ENCODE data around the gene RPH3AL.
A peak's percentile ranks its signal among the peaks of the same experiment; 100 is the strongest.
"Not testable (repeated sequence)": the region's sequence is repeated elsewhere in the genome, so short reads cannot be mapped to it uniquely, and the experiment has no call there.

Gene RPH3AL

DNA sequence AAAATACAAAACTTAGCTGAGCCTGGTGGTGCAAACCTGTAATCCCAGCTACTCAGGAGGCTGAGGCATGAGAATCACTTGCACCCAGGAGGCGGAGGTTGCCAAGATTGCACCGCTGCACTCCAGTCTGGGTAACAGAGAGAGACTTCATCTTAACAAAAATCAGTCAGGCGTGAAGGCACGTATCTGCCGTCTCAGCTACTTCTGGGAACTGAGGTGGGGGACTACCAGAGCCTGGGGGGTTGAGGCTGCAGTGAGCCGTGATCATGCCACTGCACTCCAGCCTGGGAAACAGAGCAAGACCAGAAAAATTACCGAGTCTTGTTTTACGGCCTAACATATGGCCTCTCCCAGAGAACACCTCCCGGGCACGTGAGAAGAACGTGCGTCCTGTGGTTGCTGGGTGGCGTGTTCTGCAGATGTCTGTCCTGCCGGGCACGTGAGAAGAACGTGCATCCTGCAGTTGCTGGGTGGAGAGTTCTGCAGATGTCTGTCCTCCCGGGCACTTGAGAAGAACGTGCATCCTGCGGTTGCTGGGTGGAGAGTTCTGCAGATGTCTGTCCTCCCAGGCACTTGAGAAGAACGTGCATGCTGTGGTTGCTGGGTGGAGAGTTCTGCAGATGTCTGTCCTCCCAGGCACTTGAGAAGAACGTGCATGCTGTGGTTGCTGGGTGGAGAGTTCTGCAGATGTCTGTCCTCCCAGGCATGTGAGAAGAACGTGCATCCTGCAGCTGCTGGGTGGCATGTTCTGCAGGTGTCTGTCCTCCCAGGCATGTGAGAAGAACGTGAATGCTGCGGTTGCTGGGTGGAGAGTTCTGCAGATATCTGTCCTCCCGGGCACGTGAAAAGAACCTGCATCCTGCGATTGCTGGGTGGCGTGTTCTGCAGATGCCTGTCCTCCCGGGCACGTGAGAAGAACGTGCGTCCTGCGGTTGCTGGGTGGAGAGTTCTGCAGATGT lies 14.3 kb upstream of the RPH3AL start:
- not testable (repeated sequence) for H3K4me3 Mint-ChIP-seq, DNase-seq, ATAC-seq
- Mint-ChIP-seq H3K9me3 (peaks cover 12% of the 10 kb centered on the region in 2 donors), H3K27me3 (peaks cover 27% of the 10 kb centered on the region), H3K4me1 (peaks cover 26% of the 10 kb centered on the region), H3K27ac (peak overlapping the region in 1 of 2 donors; percentile 27)

DNA sequence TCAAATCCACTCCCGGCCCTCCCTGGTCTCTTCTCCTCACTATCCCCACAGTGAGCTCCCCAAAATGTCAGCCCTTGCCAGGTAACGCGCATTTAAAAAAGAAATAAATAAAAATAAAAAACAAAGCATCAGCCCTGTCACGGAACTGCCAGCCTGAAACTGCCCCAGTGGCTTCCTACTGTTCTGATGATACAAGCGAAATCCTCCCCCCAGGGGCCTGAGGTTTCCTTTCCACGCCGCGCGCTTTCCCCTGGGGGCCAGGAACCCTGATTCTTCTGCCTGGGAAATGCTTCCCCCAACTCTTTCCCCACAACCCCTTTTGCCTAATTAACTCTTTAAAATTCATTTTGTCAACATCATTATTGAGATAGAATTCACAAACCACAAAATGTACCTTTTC lies 12.2 kb upstream of the RPH3AL start:
- peaks cover 12% of the 10 kb centered on the region in 2 donors for H3K9me3 Mint-ChIP-seq
- ATAC-seq (peak; percentile 63), DNase-seq (no peak)
- peak overlapping the region; percentile 19 to 31 for H3K4me3 Mint-ChIP-seq
- peaks cover 26% of the 10 kb centered on the region for H3K4me1 Mint-ChIP-seq
- H3K27ac Mint-ChIP-seq, result peak overlapping the region in 1 of 2 donors; percentile 75
- H3K27me3 Mint-ChIP-seq, result peaks cover 27% of the 10 kb centered on the region

- Mint-ChIP-seq H3K27me3 (peaks cover 27% of the 10 kb centered on the region), H3K9me3 (peaks cover 7 to 12% of the 10 kb centered on the region in 2 donors), H3K4me3 (no peak overlapping the region), H3K4me1 (peaks cover 26% of the 10 kb centered on the region), H3K27ac (peak overlapping the region in 1 of 2 donors; percentile 75)
- no peak for DNase-seq
- no peak for ATAC-seq
Measured at GRCh38 chr17:364308-364707, 11.7 kb upstream of the RPH3AL start.

- DNase-seq, result no peak
- H3K4me3 Mint-ChIP-seq, result no peak overlapping the region
- no peak overlapping the region for H3K27ac Mint-ChIP-seq
Measured at GRCh38 chr17:362721-363120, 10.1 kb upstream of the RPH3AL start.

DNA sequence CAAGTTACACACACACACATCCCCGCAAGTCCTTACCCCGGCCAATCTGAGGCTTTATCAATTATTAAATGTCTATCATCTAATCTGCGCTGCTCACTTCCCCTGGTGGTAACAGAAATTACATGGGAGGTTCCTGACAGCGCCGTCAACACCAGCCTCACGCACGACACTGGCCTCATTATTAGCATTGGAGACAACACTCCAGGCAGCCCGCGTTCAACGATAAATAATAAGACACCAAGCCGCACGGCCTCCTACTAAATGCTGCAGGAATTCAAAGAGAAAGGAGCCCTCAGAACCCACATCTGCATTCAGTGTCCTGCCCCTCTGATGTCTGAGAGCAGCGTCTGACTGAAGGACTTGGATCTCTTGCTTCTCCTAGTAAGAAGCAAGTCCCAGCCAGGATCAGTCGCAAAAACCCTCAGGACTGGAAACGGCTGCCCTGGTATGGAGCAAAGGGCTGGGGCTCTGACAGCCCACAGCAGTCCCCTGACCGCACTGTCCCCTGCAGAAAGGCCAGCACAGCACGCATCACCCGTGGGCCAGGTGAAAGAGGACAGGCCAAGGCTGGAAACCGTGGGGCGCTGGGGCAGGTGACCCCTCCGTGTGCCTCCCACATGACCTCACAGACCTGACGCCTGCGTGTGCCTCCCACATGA lies 7.6 kb upstream of the RPH3AL start:
- ATAC-seq, result no peak
- peaks cover 16% of the 10 kb centered on the region for H3K27me3 Mint-ChIP-seq
- H3K4me1 Mint-ChIP-seq, result peaks cover 16% of the 10 kb centered on the region

More at GRCh38 chr17:362721-363120, 10.1 kb upstream of the RPH3AL start:
- no peak for ATAC-seq
- H3K9me3 Mint-ChIP-seq, result peaks cover 0 to 6% of the 10 kb centered on the region in 2 donors
- peaks cover 27% of the 10 kb centered on the region for H3K27me3 Mint-ChIP-seq
- H3K4me1 Mint-ChIP-seq, result peaks cover 26% of the 10 kb centered on the region

GRCh38 chr17:358491-359151 lies 6.0 kb upstream of the RPH3AL start:
- no peak overlapping the region for H3K27ac Mint-ChIP-seq
- ATAC-seq, result no peak

More for the DNA sequence above, 7.6 kb upstream of the RPH3AL start:
- H3K27ac Mint-ChIP-seq, result no peak overlapping the region
- DNase-seq, result no peak
- no peak overlapping the region for H3K4me3 Mint-ChIP-seq
- peaks cover 0 to 8% of the 10 kb centered on the region in 2 donors for H3K9me3 Mint-ChIP-seq

DNA sequence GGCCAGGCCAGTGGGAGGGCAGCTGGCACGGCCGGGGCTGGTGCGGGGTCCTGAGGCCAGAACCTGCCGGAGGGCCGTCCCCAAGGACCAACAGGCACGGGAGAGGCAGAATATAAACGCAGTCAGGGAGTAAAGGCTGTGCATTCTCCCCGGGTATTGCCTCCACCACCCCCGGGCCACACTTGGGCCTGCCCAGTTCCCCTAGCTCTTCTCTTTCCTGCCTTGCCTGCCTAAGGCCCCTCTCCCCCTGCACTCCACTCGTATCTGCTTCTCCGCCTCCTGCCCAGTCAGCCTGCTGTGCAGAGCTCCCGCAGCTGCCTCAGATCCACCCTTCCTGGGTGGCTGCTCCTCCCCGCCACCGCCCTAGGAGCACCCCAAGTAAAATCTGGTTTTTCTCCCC lies 5.0 kb upstream of the RPH3AL start:
- no peak for ATAC-seq
- H3K27ac Mint-ChIP-seq, result no peak overlapping the region
- no peaks in the 10 kb centered on the region for H3K27me3 Mint-ChIP-seq

More at GRCh38 chr17:358491-359151, 6.0 kb upstream of the RPH3AL start:
- Mint-ChIP-seq H3K27me3 (no peaks in the 10 kb centered on the region), H3K9me3 (peaks cover 0 to 8% of the 10 kb centered on the region in 2 donors), H3K4me3 (no peak overlapping the region), H3K4me1 (peaks cover under 1% of the 10 kb centered on the region)
- DNase-seq, result no peak

DNA sequence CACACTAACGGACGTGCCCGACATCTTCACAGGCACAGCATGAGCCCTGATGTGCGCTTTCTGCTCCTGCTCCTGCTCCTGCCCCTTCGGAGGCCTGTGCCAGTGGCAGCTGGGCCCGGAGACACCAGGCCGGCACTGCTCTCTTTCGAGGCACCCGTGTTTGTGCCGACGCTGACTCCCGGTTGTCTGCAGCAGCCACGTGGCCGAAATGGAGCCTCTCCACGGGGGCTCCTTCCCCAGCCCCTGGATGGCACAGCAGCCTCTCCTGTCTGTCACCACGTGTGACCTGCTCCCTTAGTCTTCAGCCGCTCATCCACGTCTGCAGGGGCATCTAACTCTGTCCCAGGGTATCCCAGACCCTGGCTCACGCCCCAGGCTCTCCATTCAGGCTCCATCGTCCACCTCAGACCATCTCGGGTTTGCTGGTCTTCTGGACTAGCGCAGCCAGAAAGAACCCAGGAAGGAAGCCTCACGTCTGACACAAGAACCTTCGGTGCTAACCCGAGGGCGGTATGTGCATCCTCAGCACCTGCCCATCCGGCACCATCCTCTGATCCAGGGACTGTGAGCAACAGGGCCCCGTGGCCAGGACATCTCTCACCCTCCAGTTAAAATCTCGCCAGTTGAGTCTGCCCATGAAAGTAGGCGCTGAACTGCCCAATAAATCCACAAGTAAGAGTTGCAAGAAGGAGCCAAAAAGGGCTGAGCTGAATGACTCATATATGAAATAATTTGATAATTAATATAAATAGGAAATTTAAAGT lies 4.2 kb upstream of the RPH3AL start:
- peaks cover 0 to 8% of the 10 kb centered on the region in 2 donors for H3K9me3 Mint-ChIP-seq
- H3K27ac Mint-ChIP-seq, result no peak overlapping the region
- no peak for ATAC-seq
- H3K4me1 Mint-ChIP-seq, result no peaks in the 10 kb centered on the region
- no peaks in the 10 kb centered on the region for H3K27me3 Mint-ChIP-seq
- DNase-seq, result no peak
- no peak overlapping the region for H3K4me3 Mint-ChIP-seq

More for the DNA sequence above, 5.0 kb upstream of the RPH3AL start:
- H3K4me1 Mint-ChIP-seq, result no peaks in the 10 kb centered on the region
- H3K9me3 Mint-ChIP-seq, result peaks cover 0 to 8% of the 10 kb centered on the region in 2 donors
- no peak for DNase-seq
- H3K4me3 Mint-ChIP-seq, result no peak overlapping the region

DNA sequence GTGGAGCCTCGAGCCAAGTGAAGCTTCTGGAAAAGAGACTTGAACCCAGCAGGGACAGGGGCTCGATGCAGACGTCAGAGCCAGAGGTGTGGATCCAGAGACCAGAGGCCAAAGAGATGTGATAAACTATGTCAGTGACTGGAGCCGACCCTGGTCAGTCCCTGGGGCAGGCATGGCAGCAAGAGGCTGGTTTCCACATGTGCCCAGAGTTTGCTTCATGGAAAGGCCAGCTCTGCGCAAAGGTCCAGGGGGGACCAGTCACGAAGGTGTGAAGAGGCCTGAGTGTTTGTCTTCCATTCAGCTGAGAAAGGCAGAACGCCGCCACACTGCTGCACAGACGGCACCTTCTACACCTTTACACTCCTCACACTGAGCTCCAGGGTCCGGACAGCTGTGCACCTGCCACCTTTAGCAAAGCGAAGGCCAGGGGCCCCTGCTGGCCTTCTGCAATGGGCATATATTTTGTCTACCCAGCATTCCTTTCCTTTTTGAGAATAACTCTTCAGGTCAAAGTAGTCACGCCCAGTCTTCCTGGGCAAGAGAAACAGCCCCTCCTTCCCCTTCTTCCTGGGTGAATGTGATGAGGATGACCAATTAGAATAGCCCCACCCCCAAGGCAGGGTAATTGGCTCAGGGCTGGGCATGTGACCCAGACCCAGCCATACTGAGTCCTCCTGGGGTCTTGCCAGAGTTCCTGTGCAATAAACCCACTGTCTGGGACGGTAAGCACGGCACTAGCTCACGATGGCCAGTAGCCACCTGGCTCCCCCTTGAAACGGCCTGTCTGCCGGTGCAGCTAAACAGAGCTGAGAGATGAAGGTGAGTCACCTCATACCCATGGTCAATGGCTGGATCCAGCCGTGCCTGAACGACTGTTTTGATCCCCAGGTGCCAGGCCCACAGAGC lies 2.3 kb upstream of the RPH3AL start:
- no peaks in the 10 kb centered on the region for H3K27me3 Mint-ChIP-seq
- no peaks in the 10 kb centered on the region for H3K4me1 Mint-ChIP-seq
- H3K9me3 Mint-ChIP-seq, result peaks cover 0 to 8% of the 10 kb centered on the region in 2 donors
- DNase-seq, result no peak
- ATAC-seq, result no peak
- H3K27ac Mint-ChIP-seq, result no peak overlapping the region
- H3K4me3 Mint-ChIP-seq, result no peak overlapping the region

DNA sequence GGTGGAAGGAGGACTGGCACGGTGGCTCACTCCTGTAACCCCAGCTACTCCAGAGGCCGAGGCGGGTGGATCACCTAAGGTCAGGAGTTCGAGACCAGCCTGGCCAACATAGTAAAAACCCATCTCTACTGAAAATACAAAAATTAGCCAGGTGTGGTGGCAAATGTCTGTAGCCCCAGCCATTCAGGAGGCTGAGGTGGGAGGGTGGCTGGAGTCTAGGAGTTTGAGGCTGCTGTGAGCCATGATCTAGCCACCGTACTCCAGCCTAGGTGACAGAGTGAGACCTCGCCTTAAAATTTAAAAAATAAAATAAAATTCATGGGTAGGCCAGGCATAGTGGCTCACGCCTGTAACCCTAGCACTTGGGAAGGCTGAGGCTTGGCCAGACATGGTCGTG lies 1.2 kb upstream of the RPH3AL start:
- DNase-seq, result no peak
- H3K4me3 Mint-ChIP-seq, result no peak overlapping the region
- no peaks in the 10 kb centered on the region for H3K27me3 Mint-ChIP-seq
- no peak for ATAC-seq
- no peaks in the 10 kb centered on the region for H3K4me1 Mint-ChIP-seq
- no peak overlapping the region for H3K27ac Mint-ChIP-seq
- peaks cover 0 to 8% of the 10 kb centered on the region in 2 donors for H3K9me3 Mint-ChIP-seq

- DNase-seq (no peak), ATAC-seq (no peak)
Measured at GRCh38 chr17:353213-353837, 718 bp upstream of the RPH3AL start.

GRCh38 chr17:351875-352420 lies 659 bp downstream of the RPH3AL start:
- peaks cover 0 to 5% of the 10 kb centered on the region in 2 donors for H3K9me3 Mint-ChIP-seq
- ATAC-seq, result no peak
- H3K27ac Mint-ChIP-seq, result no peak overlapping the region
- no peak for DNase-seq
- no peaks in the 10 kb centered on the region for H3K27me3 Mint-ChIP-seq
- no peak overlapping the region for H3K4me3 Mint-ChIP-seq
- H3K4me1 Mint-ChIP-seq, result no peaks in the 10 kb centered on the region

More at GRCh38 chr17:353213-353837, 718 bp upstream of the RPH3AL start:
- H3K9me3 Mint-ChIP-seq, result peaks cover 0 to 8% of the 10 kb centered on the region in 2 donors
- no peak overlapping the region for H3K27ac Mint-ChIP-seq
- no peaks in the 10 kb centered on the region for H3K4me1 Mint-ChIP-seq
- no peaks in the 10 kb centered on the region for H3K27me3 Mint-ChIP-seq
- no peak overlapping the region for H3K4me3 Mint-ChIP-seq

DNA sequence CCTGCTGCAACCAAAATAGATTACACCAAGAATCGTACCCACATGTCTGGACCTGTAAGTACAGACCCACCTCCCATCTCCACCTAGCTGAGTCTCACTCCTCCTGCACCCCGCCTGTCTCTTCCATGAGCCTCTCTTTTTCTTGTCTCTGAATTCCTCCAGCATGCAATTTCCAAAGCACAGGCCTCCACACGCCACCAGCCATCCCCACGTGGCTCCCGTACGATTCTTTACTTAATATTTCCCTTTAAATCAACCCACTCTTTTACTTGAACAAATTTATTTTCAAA lies 1.2 kb downstream of the RPH3AL start:
- Mint-ChIP-seq H3K9me3 (no peaks in the 10 kb centered on the region), H3K27ac (no peak overlapping the region), H3K4me1 (no peaks in the 10 kb centered on the region), H3K27me3 (no peaks in the 10 kb centered on the region), H3K4me3 (no peak overlapping the region)
- no peak for ATAC-seq
- no peak for DNase-seq

Data from stimulated activated naive CD8-positive, alpha-beta T cell treated with anti-CD3 and anti-CD28 coated beads, Interleukin-15, amount 100 ng/mL, for 72 hours (primary cell).